ENCODE results near the gene SOBP.

SOBP gene

GRCh38 chr6:107578642-107579341, 88.9 kb downstream of the SOBP start:
- DNase-seq (ENCODE audit: insufficient read length, low spot score) (no peak), FAIRE-seq (no peak)

- FAIRE-seq (no peak), DNase-seq (ENCODE audit: insufficient read length, low spot score) (no peak)
Measured at GRCh38 chr6:107579456-107580056, 89.6 kb downstream of the SOBP start.

- DNase-seq (ENCODE audit: insufficient read length, low spot score) = no peak
Measured at GRCh38 chr6:107582086-107582485, 92.2 kb downstream of the SOBP start.

DNA sequence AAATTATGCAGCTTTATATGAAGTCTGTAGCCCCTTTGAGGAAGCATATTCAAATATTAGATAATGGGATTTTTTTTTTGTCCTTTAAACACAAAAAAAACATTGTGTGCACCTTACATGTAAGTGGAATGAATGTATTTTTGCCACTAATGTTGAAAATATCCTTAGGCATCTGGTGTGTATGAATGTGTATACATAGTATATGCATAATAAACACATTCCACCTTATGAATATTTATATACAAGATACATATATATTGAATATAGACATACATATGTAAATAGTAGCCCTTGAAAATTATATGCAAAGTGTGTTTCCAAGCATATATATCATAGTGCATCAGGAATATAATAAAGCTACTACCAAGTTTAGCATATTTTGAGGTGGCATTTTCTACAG, 94.8 kb downstream of the SOBP start:
- FAIRE-seq (no peak), DNase-seq (ENCODE audit: insufficient read length, low spot score) (no peak)

More at GRCh38 chr6:107582086-107582485, 92.2 kb downstream of the SOBP start:
- no peak for FAIRE-seq

DNA sequence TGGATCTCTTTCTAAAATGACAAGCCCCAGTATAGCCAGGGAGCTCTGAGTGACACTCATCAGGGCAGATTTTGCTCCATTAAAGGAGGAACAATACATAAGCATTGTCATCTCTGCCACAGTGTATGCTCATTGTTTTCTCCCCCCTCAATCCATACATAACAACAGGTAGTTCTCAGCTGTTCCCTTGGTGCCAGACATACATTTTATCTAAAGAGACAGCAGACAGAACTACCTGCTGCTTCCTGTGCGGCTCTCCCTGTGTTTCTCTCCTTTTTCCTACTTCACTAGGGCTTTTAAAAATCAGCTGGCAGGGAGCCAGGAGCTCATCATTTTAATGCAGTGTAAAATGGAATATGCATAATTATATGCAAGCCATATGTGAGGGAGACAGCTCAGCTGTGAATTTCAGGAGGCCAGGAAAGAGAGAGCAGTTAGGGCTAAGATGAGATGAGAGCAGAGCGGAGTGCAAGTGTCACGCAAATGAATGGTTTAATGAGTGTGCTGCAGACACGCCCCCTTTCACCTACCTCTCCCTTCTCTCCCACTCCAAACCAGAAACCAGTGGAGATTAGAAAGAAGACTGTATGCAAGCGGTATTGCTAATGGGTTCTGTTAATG, 96.0 kb downstream of the SOBP start:
- DNase-seq (ENCODE audit: insufficient read length, low spot score) (no peak), FAIRE-seq (no peak)

GRCh38 chr6:107587451-107587850, 97.5 kb downstream of the SOBP start:
- no peak for DNase-seq (ENCODE audit: insufficient read length, low spot score)
- FAIRE-seq = no peak

DNA sequence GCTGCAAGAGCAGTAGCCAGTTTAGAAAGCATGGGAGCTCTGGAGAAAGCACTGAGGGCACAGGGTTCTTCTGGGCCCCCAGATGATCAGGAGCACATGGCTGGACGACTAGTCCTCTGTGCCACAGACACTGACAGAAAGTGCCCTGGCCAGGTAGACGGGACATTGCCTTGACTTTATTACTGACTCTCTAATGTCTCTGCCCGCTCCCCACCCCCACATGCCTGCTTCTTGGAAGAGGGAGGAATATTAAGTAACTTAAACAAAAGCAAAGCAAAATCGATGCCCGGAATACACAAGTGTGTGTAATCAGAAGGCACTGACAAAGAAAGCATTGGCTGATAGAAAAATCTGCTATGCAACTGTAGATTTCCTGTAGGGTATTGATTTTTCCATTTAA, 99.3 kb downstream of the SOBP start:
- FAIRE-seq (no peak), DNase-seq (ENCODE audit: insufficient read length, low spot score) (no peak)

DNA sequence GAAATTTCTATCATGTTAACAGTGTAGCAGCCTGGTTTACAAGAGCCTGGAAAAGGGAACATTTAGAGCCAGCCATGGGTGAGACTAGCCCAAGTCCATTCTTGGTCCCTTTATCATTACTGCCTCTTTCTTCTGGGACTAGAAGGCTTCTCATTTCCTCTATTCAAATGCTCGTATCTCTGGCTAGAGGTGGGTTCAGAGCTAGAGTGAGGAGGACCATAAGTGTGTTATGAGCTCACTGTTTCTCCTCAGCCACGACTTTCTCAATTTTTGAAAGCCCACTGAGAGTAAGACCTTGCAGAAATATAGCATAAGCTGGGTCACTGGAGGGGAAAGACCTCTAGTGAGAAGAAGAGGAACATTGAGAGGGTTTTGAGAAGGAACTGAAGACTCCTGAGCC, 100.0 kb downstream of the SOBP start:
- DNase-seq (ENCODE audit: insufficient read length, low spot score) = no peak
- FAIRE-seq = no peak

GRCh38 chr6:107590378-107590777, 100.5 kb downstream of the SOBP start:
- DNase-seq (ENCODE audit: insufficient read length, low spot score) = no peak
- no peak for FAIRE-seq

DNA sequence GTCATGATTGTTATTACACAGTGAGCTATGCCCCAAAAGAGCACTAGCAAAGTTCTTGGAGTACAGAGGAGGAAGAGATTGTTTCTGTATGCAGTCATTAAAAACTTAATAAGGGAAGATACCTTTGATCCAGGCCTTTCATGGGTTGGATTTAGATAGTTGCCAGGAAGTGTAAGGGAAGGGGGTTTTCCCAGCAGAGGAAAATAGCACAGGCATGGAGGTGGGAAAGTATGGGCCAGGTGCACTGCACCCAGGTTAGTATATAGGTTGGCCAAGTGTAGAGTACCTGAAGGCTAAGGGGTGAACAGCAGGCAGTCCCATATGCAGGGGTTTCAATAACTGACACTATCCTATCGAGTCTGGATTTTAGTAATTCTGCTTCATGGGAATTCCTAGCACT, 101.4 kb downstream of the SOBP start:
- DNase-seq (ENCODE audit: insufficient read length, low spot score) = no peak
- no peak for FAIRE-seq

GRCh38 chr6:107592806-107593205, 102.9 kb downstream of the SOBP start:
- FAIRE-seq = no peak
- no peak for DNase-seq (ENCODE audit: insufficient read length, low spot score)

DNA sequence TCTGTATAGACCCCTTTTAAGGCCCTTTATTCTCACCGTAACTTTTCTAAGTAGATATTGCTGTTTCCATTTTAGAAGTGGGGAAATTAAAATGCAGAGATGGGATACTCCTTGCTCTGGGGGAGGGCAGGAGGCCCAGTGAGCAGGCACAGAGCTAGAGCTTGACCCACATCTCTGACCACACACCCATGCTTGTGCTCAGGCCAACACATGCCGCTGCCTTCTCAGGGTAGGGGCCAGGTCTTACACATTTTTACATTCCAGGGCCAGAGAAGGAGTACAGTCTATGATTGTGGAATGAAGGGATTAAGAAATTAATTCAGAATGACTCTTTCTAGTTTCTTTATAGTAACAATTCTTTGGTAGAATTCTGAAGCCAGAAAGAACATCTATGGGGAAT, 104.8 kb downstream of the SOBP start:
- DNase-seq (ENCODE audit: insufficient read length, low spot score) = no peak
- no peak for FAIRE-seq

- DNase-seq (ENCODE audit: insufficient read length, low spot score) (no peak), FAIRE-seq (no peak)
Measured at GRCh38 chr6:107598091-107598490, 108.2 kb downstream of the SOBP start.

DNA sequence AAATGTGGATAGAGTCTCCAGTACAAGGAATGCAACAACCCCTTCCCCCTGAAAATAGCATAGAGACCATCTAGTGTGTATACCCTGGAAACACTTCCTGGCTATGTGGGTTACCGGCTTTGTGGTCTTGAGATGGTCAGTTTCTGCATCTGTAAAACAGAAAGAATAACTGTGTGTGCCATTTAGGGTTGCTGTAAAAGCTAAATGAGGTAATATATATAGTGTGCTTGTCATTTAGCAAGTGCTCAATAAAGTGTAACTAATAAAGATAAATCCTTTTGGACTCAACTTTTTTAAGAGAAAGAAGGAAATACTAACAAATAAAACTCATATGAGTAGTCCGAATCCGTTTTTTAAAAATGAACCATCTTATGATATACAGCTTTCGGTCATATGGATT, 109.1 kb downstream of the SOBP start:
- DNase-seq (ENCODE audit: insufficient read length, low spot score) (no peak), FAIRE-seq (no peak)

DNA sequence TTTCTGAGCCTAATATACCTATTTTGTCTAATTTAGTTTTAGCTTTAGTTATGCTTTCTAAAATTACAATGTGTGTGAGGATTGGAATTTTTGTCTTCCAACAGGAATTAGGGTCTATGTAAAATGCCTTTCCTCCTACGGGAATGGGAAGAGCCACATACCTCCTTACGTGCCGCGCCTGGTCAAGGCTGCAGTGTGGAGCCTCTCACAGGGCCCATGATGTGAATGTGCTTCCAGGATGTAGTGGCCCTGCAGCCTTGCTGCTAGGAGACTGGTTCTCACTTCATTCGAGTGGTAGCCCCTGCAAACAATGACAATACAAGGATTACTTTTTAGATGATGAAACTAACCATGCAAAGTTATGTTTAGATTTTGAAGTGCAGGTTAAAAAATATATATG, 110.2 kb downstream of the SOBP start:
- FAIRE-seq (no peak), DNase-seq (ENCODE audit: insufficient read length, low spot score) (no peak)

DNA sequence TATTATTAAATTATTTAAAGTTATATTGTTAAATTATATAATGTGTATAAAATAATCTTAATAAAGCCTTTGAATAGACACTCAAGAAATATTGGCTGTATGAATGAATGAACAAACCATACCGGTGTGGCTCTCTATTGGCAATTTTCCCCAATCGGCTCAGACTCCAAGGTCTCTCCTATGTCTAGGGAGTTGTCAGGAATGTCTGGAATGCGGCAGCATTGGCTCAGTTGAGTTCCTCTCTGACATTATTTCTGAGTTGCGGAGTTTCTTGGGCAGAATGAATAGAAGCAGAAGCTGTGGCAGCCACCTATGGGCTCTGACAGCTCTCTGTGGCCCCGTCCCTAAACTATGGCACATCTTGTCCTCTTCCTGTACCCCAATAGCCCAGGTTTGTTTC, 111.0 kb downstream of the SOBP start:
- FAIRE-seq = no peak
- no peak for DNase-seq (ENCODE audit: insufficient read length, low spot score)

GRCh38 chr6:107601406-107601805, 111.5 kb downstream of the SOBP start:
- FAIRE-seq = no peak
- no peak for DNase-seq (ENCODE audit: insufficient read length, low spot score)

DNA sequence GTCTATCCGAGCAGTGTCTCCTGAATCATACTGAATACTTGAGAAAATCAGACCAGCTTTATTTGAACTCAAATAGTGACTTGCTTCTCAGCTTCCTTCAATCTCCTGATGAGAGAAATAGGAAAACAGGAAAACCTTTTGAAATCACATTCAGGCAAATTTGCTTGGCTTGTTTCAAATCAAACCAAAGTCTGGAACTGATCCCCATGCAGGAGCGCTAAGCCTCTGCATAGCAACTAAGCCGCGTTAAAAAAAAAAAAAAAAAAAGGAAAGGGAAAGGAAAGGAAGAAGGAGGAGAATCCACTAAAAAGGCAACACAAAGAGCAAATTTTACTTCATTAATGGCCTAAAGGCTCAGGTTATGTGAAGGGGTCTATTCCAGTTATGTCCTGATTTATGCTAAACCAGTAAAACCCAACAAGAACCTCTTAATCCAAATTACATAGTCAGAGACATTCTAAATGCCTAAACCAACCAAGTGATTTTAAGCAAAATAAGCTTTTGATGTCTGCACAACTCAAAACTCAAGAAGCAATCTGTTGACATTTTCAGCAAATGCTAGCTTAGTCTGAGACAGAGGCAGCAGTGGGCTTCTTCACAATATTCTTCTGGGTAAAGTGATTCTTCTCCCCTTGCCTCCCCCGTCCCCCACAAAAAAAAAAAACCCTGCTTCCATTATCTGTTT, 112.5 kb downstream of the SOBP start:
- DNase-seq (ENCODE audit: insufficient read length, low spot score) (no peak), FAIRE-seq (no peak)

DNA sequence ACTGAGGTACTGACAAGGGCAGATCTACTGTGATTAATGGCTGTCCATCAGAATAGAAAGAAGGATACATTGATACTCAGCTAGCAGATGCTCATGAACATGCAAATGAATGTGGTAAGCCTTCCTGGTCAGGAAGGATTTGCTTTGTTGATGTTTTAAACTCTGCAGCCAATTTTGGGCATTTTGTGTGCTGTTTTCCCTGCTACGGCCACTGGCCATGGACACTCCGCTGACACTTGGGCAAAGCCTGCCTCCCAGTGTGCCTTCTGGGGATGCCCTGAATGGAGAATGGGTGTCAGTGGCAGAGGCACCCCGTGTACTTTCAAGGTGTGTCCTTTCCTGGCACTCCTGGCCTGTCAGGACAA, 113.1 kb downstream of the SOBP start:
- FAIRE-seq (no peak), DNase-seq (ENCODE audit: insufficient read length, low spot score) (no peak)

- DNase-seq (ENCODE audit: insufficient read length, low spot score) (no peak), FAIRE-seq (no peak)
Measured at GRCh38 chr6:107604549-107604948, 114.6 kb downstream of the SOBP start.

DNA sequence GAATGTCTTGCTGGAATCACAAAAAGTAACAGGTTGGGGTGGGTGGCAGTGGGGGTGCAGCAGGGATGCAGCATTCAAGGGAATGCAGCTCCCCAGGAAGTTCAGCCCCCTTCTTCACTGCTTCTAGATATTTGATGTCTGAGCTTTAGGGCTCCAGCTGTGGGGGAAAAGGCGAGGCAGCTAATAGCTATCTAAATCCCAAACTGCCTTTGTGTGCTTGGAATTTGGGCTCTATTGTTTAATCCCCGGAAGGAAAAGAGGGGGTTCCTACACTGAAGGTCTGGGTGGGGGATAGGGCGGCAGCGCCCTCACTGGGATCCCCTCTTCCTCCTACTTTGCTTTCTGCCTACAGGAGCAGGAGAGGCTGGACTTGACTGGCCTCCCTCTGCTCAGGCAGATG, 116.5 kb downstream of the SOBP start:
- DNase-seq (ENCODE audit: insufficient read length, low spot score) = no peak
- FAIRE-seq = no peak

DNA sequence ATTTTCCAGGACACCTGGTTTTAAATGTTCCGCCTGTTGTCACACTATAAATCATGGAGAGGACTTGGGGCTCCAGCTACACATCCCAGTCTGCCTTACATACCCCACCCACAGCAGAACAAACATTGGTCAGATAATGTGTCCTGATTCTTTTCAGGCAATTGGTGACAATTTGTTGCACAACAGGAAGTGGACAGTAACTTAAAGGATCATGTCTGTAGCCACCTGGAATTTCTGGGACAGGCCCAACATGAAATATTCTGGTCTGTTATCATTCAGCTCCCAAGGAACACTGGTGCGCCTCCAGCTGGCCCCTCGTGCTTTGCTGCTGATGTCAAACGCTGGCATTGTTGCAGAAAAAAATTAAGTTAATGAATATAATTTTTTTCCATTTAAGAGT, 117.2 kb downstream of the SOBP start:
- FAIRE-seq = no peak

More for the DNA sequence above, 117.2 kb downstream of the SOBP start:
- no peak for DNase-seq (ENCODE audit: insufficient read length, low spot score)

Data from GM19239 (cell line).